OCI-LY1 (cell line): ENCODE measurements around the gene CEP290.

Experiments used
- H2AFZ ChIP-seq: fragments of 200-600 bp; sonication (generic), shearing (Covaris generic); 2 replicates; pipeline ENCODE4 v1.6.0; 2014; ENCODE audit warnings: antibody characterized with exemption, mild to moderate bottlenecking, low read length
- H3F3A ChIP-seq: fragments of 200-600 bp; sonication (generic), shearing (Covaris generic); 2 replicates; pipeline ENCODE4 v1.6.0; 2014; ENCODE audit warnings: mild to moderate bottlenecking, antibody characterized with exemption, low read length, moderate library complexity; ENCODE audit not compliant: insufficient read depth
- H3K27ac ChIP-seq: fragments of 200-600 bp; sonication (generic); 2 replicates; pipeline ENCODE4 v1.5.1; 2014; ENCODE audit warnings: low read length, mixed run types, mild to moderate bottlenecking, low read depth; ENCODE audit not compliant: poor library complexity, severe bottlenecking
- H3K27me3 ChIP-seq: fragments of 200-600 bp; sonication (generic); 2 replicates; pipeline ENCODE4 v1.6.0; 2014; ENCODE audit warnings: antibody characterized with exemption, mild to moderate bottlenecking, low read length, moderate library complexity; ENCODE audit not compliant: insufficient read depth
- H3K36me3 ChIP-seq: fragments of 200-600 bp; sonication (generic); 2 replicates; pipeline ENCODE4 v1.6.1; 2014; ENCODE audit warnings: mild to moderate bottlenecking, antibody characterized with exemption, low read length, moderate library complexity, mixed read lengths; ENCODE audit not compliant: insufficient read depth
- H3K4me1 ChIP-seq: fragments of 200-600 bp; sonication (generic); 2 replicates; pipeline ENCODE4 v1.5.1; 2014; ENCODE audit warnings: mild to moderate bottlenecking, low read length, moderate library complexity; ENCODE audit not compliant: insufficient read depth, severe bottlenecking
- H3K4me2 ChIP-seq: fragments of 200-600 bp; sonication (generic), shearing (Covaris generic); 2 replicates; pipeline ENCODE4 v1.6.1; 2014; ENCODE audit warnings: low read length
- H3K4me3 ChIP-seq: fragments of 200-600 bp; sonication (generic); 2 replicates; pipeline ENCODE4 v1.5.1; 2014; ENCODE audit warnings: low read length, low read depth, mild to moderate bottlenecking, mixed read lengths; ENCODE audit not compliant: poor library complexity, severe bottlenecking
- H3K79me2 ChIP-seq: fragments of 200-600 bp; shearing (Covaris generic); 2 replicates; pipeline ENCODE4 v1.6.1; 2016; ENCODE audit warnings: mixed run types, low read length, mixed read lengths; ENCODE audit not compliant: insufficient read depth
- H3K9ac ChIP-seq: fragments of 200-600 bp; sonication (generic), shearing (Covaris generic); 2 replicates; pipeline ENCODE4 v1.6.1; 2014; ENCODE audit warnings: mild to moderate bottlenecking, low read length, mixed read lengths
- H3K9me2 ChIP-seq: fragments of 200-600 bp; sonication (generic), shearing (Covaris generic); 2 replicates; pipeline ENCODE4 v1.6.1; 2014; ENCODE audit warnings: low read depth, mild to moderate bottlenecking, low read length, mixed read lengths
- H3K9me3 ChIP-seq: fragments of 200-600 bp; shearing (Covaris generic); 2 replicates; pipeline ENCODE4 v1.6.1; 2014; ENCODE audit warnings: low read length, mixed read lengths
- H4K20me1 ChIP-seq: fragments of 200-600 bp; sonication (generic), shearing (Covaris generic); 2 replicates; pipeline ENCODE4 v1.6.0; 2016; ENCODE audit warnings: mild to moderate bottlenecking, low read length; ENCODE audit not compliant: insufficient read depth
- CTCF ChIP-seq: fragments of 200-600 bp; sonication (generic), shearing (Covaris generic); IDR thresholded peaks from 2 replicates; pipeline ENCODE4 v1.5.1; 2017; ENCODE audit warnings: mild to moderate bottlenecking, antibody characterized with exemption, low read length, moderate library complexity, mixed read lengths
- EZH2 ChIP-seq: fragments of 200-600 bp; sonication (generic), shearing (Covaris generic); IDR thresholded peaks from 2 replicates; pipeline ENCODE4 v1.8.0; 2017; ENCODE audit warnings: borderline replicate concordance, mixed run types, mild to moderate bottlenecking, antibody characterized with exemption, low read length, moderate library complexity, mixed read lengths

The CEP290 gene

GRCh38 chr12:88113871-88114270 lies 28.0 kb downstream of the CEP290 start:
- no peak for TF ChIP-seq CTCF
- no peak for TF ChIP-seq EZH2
- H2AFZ ChIP-seq, result no peak overlapping the region
- no peaks in the 10 kb centered on the region for H3K4me1 ChIP-seq
- H3K9ac ChIP-seq, result no peak overlapping the region
- no peaks in the 10 kb centered on the region for H3K9me2 ChIP-seq
- H3K4me3 ChIP-seq, result no peak overlapping the region
- no peaks in the 10 kb centered on the region for H4K20me1 ChIP-seq
- no peaks in the 10 kb centered on the region for H3F3A ChIP-seq
- H3K9me3 ChIP-seq, result no peaks in the 10 kb centered on the region
- H3K27ac ChIP-seq, result no peak overlapping the region
- peaks cover 44% of the 10 kb centered on the region for H3K36me3 ChIP-seq
- no peaks in the 10 kb centered on the region for H3K79me2 ChIP-seq
- no peaks in the 10 kb centered on the region for H3K27me3 ChIP-seq
- no peak overlapping the region for H3K4me2 ChIP-seq

- Histone ChIP-seq H3K9me3 (no peaks in the 10 kb centered on the region), H2AFZ (no peak overlapping the region), H3K79me2 (no peaks in the 10 kb centered on the region), H4K20me1 (no peaks in the 10 kb centered on the region), H3K9ac (no peak overlapping the region), H3K27ac (no peak overlapping the region), H3K27me3 (no peaks in the 10 kb centered on the region), H3K36me3 (peaks cover 38% of the 10 kb centered on the region; the same call in 1 of the 2 replicates), H3F3A (no peaks in the 10 kb centered on the region), H3K4me3 (no peak overlapping the region), H3K4me1 (no peaks in the 10 kb centered on the region), H3K4me2 (no peak overlapping the region), H3K9me2 (no peaks in the 10 kb centered on the region)
- peak; percentile 59 for TF ChIP-seq CTCF
- TF ChIP-seq EZH2, result no peak
These were observed 30.7 kb downstream of the CEP290 start for GRCh38 chr12:88111074-88111652.

- no peak for TF ChIP-seq CTCF
- TF ChIP-seq EZH2, result no peak
- Histone ChIP-seq H3K27me3 (no peaks in the 10 kb centered on the region), H3K9ac (no peak overlapping the region), H3K9me3 (no peaks in the 10 kb centered on the region), H3K36me3 (peaks cover 31% of the 10 kb centered on the region; the same call in 1 of the 2 replicates), H3K4me2 (no peak overlapping the region), H3K4me1 (no peaks in the 10 kb centered on the region), H2AFZ (no peak overlapping the region), H3K79me2 (no peaks in the 10 kb centered on the region), H3K4me3 (no peak overlapping the region), H3F3A (no peaks in the 10 kb centered on the region), H3K27ac (no peak overlapping the region), H3K9me2 (no peaks in the 10 kb centered on the region), H4K20me1 (no peaks in the 10 kb centered on the region)
These were observed 33.9 kb downstream of the CEP290 start for GRCh38 chr12:88108021-88108420.
